HFF-Myc (cell line): ENCODE results near the gene PRDM10.

ENCODE experiments used
- DNase-seq: peaks from one replicate; pipeline ENCODE4 v3.0.0-alpha.2; 2011; ENCODE audit warnings: low read depth; ENCODE audit errors: extremely low read depth
- H3K4me3 ChIP-seq: replicated peaks from 2 replicates; pipeline ENCODE4 v1.5.1; 2011; ENCODE audit warnings: low read depth, mild to moderate bottlenecking, control low read depth, low read length
- CTCF ChIP-seq: IDR thresholded peaks from 2 replicates; pipeline ENCODE4 v1.5.1; 2012; ENCODE audit warnings: mild to moderate bottlenecking, low read depth, low read length, control low read depth; ENCODE audit errors: missing control alignments

The PRDM10 gene

GRCh38 chr11:129995163-129995562 lies 7.5 kb downstream of the PRDM10 start:
- no peak for TF ChIP-seq CTCF
- no peak for DNase-seq
- no peak overlapping the region for H3K4me3 ChIP-seq

- TF ChIP-seq CTCF = peak; percentile 26
- H3K4me3 ChIP-seq = no peak overlapping the region
- DNase-seq = peak; percentile 20
These were observed 10.3 kb downstream of the PRDM10 start for GRCh38 chr11:129992161-129992944.

- no peak for TF ChIP-seq CTCF
- H3K4me3 ChIP-seq = no peak overlapping the region
- DNase-seq = no peak
These were observed 13.4 kb downstream of the PRDM10 start for GRCh38 chr11:129989149-129989813.

GRCh38 chr11:129987950-129988349 lies 14.7 kb downstream of the PRDM10 start:
- no peak for TF ChIP-seq CTCF
- no peak for DNase-seq
- no peak overlapping the region for H3K4me3 ChIP-seq

GRCh38 chr11:129985823-129986222 lies 16.8 kb downstream of the PRDM10 start:
- TF ChIP-seq CTCF = no peak
- H3K4me3 ChIP-seq = no peak overlapping the region
- DNase-seq = no peak

GRCh38 chr11:129980086-129980485 lies 22.5 kb downstream of the PRDM10 start:
- H3K4me3 ChIP-seq = no peak overlapping the region
- no peak for DNase-seq
- no peak for TF ChIP-seq CTCF
